ENCODE data around the gene PREB. TPM values are rescaled to one million over a fixed set of nuclear protein-coding genes. Genes with fewer than 3 reads are reported as not detected.
A peak's percentile ranks its signal among the peaks of the same experiment; 100 is the strongest.

The PREB gene
- polyA plus RNA-seq, 2 of the 4 experiments (the other 2 are of a cell fraction) = 58.2 to 79.9 TPM

DNA sequence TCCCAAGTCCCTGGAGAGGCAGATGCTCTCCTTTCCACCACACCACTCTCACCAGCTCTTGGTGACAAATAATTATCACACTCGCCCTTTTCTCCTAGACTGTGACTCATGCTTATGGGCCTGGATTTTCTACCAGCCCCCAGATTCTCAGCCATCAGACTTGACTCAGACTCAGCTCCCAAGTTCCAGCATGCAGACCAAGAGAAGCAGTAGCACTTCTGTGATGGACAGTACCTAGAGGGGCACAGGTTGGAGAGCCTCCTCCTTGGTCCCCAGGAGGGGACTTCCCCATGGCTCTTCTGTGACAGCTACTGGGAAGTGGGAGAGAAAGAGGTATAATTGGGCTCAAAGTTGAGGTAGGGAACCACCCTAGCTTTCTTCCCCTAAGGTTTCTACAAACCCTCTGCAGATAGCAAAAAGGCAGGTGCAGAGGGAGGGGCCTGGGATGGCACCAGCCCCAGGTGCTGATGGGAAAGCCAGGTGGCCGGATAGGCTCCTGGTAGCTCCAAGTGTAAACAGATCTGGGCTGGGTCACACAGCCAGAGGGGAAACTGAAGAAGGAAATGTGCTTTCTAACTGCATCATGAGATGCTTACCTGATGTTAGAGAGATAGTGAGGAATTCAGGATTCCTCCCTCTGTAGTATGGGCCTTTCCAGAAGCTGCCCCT is 18.5 kb upstream of the PREB start:
- Histone ChIP-seq H3K4me3 (no peak overlapping the region), H3K4me1 (0 out of 3 replicates have a peak, but pooled peaks cover 8% of the 10 kb centered on the region), H3K9me3 (no peaks in the 10 kb centered on the region), H3K27ac (no peak overlapping the region), H3K4me2 (no peak overlapping the region)
- DNase-seq (ENCODE audit: low read depth in 1 of 2, low spot score in 1 of 2) (no peak), ATAC-seq (peak in 1 of 2 experiments; percentile 13; a peak in 2 of 6 replicates), FAIRE-seq (no peak)
- no peak for TF ChIP-seq RNF2 (IDR thresholded peaks at IDR 0.05; ENCODE audit: borderline replicate concordance, low read depth)
- no peak for TF ChIP-seq GATA3 (IDR thresholded peaks at IDR 0.05; ENCODE audit: borderline replicate concordance)
- TF ChIP-seq CEBPB (IDR thresholded peaks at IDR 0.05) = no peak
- TF ChIP-seq MAZ (IDR thresholded peaks at IDR 0.05; ENCODE audit: borderline replicate concordance, low read depth, low read length) = no peak
- no peak for TF ChIP-seq FOSB (CRISPR knock-in tag; IDR thresholded peaks at IDR 0.05)
- TF ChIP-seq, protein P1, sequence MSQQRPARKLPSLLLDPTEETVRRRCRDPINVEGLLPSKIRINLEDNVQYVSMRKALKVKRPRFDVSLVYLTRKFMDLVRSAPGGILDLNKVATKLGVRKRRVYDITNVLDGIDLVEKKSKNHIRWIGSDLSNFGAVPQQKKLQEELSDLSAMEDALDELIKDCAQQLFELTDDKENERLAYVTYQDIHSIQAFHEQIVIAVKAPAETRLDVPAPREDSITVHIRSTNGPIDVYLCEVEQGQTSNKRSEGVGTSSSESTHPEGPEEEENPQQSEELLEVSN (IDR thresholded peaks at IDR 0.05; ENCODE audit: borderline replicate concordance, low read depth) = no peak
- TF ChIP-seq FOXS1 (CRISPR knock-in tag; IDR thresholded peaks at IDR 0.05) = no peak
- CTCF ChIA-PET = interaction anchor here (0.8 to 5.1 kb wide), 13 partner anchors 10 to 151 kb away, joined by 3 to 36 read pairs (median 4); partner anchors contain the start of gene PREB
- WGBS (ENCODE audit: missing lambda C conversion rate) = 81% methylated on average over 2 of the region's 2 CpGs
- POLR2A ChIA-PET = no interaction called here

DNA sequence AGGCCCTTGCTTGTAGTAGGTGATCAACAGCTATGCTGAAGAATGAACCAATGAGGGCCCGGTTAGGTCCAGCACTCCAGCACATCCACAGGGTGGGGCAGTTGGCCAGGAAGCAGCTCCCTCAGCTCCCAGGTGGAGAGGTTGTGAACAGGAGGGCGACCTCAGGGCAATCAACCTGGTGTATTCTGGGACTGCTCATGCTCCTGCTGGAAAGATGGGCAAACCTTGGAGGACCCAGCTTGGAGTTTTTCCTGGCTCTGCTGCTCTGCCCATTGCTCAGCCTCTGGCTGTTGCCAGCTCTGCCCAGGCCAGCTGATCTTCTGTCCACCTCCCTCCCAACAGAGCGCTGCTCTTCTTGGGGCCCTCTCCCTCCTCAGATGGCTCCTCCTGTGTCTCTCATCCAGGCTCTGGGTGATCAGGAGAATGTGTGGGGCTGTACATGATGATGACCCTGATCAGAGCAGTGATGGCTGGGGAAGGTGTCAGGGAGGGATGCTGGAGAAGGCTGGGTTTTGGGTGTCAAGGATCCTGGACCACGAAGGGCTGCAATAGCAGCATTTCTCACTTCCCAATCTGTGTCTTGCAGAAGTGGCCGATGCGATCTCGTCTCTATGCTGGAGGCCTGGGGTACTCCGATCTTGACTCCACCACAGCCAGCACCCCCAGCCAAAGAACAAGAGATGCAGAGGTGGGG is 17.8 kb upstream of the PREB start:
- TF ChIP-seq NFE2L2 (conservative IDR thresholded peaks at IDR 0.05; ENCODE audit: low read length) (no peak), GATA3 (IDR thresholded peaks at IDR 0.05; ENCODE audit: borderline replicate concordance) (no peak), FOXS1 (CRISPR knock-in tag; IDR thresholded peaks at IDR 0.05) (no peak), BHLHE40 (IDR thresholded peaks at IDR 0.05; ENCODE audit: low read depth, low read length) (no peak), HEYL (CRISPR knock-in tag; IDR thresholded peaks at IDR 0.05) (no peak), EP300 (IDR thresholded peaks at IDR 0.05) (no peak), CEBPB (IDR thresholded peaks at IDR 0.05) (no peak), TP53 (CRISPR knock-in tag; IDR thresholded peaks at IDR 0.05) (no peak)
- TF ChIP-seq, protein P2, sequence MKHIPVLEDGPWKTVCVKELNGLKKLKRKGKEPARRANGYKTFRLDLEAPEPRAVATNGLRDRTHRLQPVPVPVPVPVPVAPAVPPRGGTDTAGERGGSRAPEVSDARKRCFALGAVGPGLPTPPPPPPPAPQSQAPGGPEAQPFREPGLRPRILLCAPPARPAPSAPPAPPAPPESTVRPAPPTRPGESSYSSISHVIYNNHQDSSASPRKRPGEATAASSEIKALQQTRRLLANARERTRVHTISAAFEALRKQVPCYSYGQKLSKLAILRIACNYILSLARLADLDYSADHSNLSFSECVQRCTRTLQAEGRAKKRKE (CRISPR knock-in tag; IDR thresholded peaks at IDR 0.05; ENCODE audit: low read depth) = no peak
- ChIA-PET CTCF (interaction anchor here (0.8 to 5.1 kb wide), 15 partner anchors 10 to 151 kb away, joined by 3 to 36 read pairs (median 4); partner anchors contain the start of gene PREB), POLR2A (interaction anchor here (0.6 kb wide), 1 partner anchor 213 kb away, joined by 4 read pairs; no protein-coding TSS in a partner anchor)
- H3K4me2 ChIP-seq = no peak overlapping the region
- FAIRE-seq (no peak), ATAC-seq (peak; percentile 25 to 68; a peak in 3 of 6 replicates), DNase-seq (ENCODE audit: low read depth in 1 of 2, low spot score in 1 of 2) (peak in 1 of 2 experiments; percentile 24)
- no peaks in the 10 kb centered on the region for H3K9me3 ChIP-seq
- H3K27ac ChIP-seq = no peak overlapping the region
- WGBS (ENCODE audit: missing lambda C conversion rate) = 76% methylated on average over 8 of the region's 8 CpGs
- H3K4me3 ChIP-seq = no peak overlapping the region
- H3K4me1 ChIP-seq = 0 out of 3 replicates have a peak, but pooled peaks cover 8% of the 10 kb centered on the region

DNA sequence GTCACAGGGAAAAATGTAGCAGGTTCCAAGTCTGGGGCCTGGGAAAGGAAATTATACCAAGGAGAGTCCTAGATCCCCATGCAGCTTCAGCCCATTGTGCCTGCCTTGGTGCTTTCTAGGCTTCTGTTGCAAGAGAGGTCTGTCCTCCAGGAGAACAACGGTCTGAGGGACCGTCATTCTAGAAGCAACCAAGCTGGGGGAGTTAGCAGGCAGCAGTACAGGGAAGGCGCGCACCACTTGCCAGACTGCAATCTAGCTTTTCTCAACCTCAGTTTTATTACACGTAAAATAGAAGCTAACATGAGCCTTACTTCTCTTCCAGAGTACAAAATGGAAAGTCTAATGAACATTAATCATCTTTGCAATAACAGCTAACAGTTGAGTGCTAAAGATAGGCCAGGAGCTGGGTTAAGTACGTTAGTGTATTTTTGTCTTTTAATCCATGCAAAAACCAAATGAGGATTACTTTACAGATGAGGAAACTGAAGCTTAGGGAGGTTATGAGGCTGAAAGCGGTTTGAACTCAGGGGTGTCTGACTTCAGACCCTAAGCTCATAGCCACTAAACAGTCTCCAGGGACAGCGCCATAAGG is 16.3 kb upstream of the PREB start:
- Histone ChIP-seq H3K4me3 (no peak overlapping the region), H3K4me2 (no peak overlapping the region), H3K4me1 (0 out of 3 replicates have a peak, but pooled peaks cover 8% of the 10 kb centered on the region), H3K9me3 (no peaks in the 10 kb centered on the region), H3K27ac (no peak overlapping the region)
- ATAC-seq (no peak), FAIRE-seq (no peak), DNase-seq (ENCODE audit: low read depth in 1 of 2, low spot score in 1 of 2) (no peak)
- 70% methylated on average over 8 of the region's 8 CpGs for WGBS (ENCODE audit: missing lambda C conversion rate)
- ChIA-PET POLR2A (interaction anchor here (0.5 kb wide), 1 partner anchor 61 kb away, joined by 3 read pairs; no protein-coding TSS in a partner anchor), CTCF (interaction anchor here (0.9 to 5.1 kb wide), 7 partner anchors 8 to 130 kb away, joined by 3 to 36 read pairs (median 3); partner anchors contain the start of gene PRR30)
- no peak for TF ChIP-seq RCOR1 (IDR thresholded peaks at IDR 0.05; ENCODE audit: low read depth, low read length)
- no peak for TF ChIP-seq TFCP2L1 (CRISPR knock-in tag; IDR thresholded peaks at IDR 0.05)
- TF ChIP-seq, protein P3, sequence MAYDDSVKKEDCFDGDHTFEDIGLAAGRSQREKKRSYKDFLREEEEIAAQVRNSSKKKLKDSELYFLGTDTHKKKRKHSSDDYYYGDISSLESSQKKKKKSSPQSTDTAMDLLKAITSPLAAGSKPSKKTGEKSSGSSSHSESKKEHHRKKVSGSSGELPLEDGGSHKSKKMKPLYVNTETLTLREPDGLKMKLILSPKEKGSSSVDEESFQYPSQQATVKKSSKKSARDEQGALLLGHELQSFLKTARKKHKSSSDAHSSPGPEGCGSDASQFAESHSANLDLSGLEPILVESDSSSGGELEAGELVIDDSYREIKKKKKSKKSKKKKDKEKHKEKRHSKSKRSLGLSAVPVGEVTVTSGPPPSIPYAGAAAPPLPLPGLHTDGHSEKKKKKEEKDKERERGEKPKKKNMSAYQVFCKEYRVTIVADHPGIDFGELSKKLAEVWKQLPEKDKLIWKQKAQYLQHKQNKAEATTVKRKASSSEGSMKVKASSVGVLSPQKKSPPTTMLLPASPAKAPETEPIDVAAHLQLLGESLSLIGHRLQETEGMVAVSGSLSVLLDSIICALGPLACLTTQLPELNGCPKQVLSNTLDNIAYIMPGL (CRISPR knock-in tag; IDR thresholded peaks at IDR 0.05; ENCODE audit: borderline replicate concordance) = no peak
- no peak for TF ChIP-seq POLR2AphosphoS2 (conservative IDR thresholded peaks at IDR 0.05; ENCODE audit: low read length)
- no peak for TF ChIP-seq MAFK (IDR thresholded peaks at IDR 0.05; ENCODE audit: partially characterized antibody)
- no peak for TF ChIP-seq KDM1A (IDR thresholded peaks at IDR 0.05; ENCODE audit: low read depth)
- TF ChIP-seq, protein P2 (CRISPR knock-in tag; IDR thresholded peaks at IDR 0.05; ENCODE audit: low read depth) = no peak
- no peak for TF ChIP-seq SREBF2 (IDR thresholded peaks at IDR 0.05)
- TF ChIP-seq ZNF302 (CRISPR knock-in tag; IDR thresholded peaks at IDR 0.05) = no peak
- no peak for TF ChIP-seq HOXB13 (CRISPR knock-in tag; IDR thresholded peaks at IDR 0.05; ENCODE audit: low read depth)
- TF ChIP-seq RNF2 (IDR thresholded peaks at IDR 0.05; ENCODE audit: borderline replicate concordance, low read depth) = no peak
